HG03432 (cell line): ENCODE data around the gene RSRC1.
A peak's percentile ranks its signal among the peaks of the same experiment; 100 is the strongest.

ENCODE experiments used
- ATAC-seq: cut with Tn5 transposase; IDR thresholded peaks from one replicate; pipeline ENCODE4 v1.9.1; 2021; ENCODE audit warnings: mild to moderate bottlenecking, moderate library complexity; ENCODE audit not compliant: unreplicated experiment

RSRC1 gene

GRCh38 chr3:158569794-158570193 lies 459.9 kb downstream of the RSRC1 start:
- no peak for ATAC-seq

GRCh38 chr3:158570999-158571702 lies 461.3 kb downstream of the RSRC1 start, which contains the start of gene MLF1:
Gene MLF1, plus strand, starts transcription at chr3:158571194. Its CDS starts 107 bp downstream, at chr3:158571301.
- peak; percentile 100 for ATAC-seq

DNA sequence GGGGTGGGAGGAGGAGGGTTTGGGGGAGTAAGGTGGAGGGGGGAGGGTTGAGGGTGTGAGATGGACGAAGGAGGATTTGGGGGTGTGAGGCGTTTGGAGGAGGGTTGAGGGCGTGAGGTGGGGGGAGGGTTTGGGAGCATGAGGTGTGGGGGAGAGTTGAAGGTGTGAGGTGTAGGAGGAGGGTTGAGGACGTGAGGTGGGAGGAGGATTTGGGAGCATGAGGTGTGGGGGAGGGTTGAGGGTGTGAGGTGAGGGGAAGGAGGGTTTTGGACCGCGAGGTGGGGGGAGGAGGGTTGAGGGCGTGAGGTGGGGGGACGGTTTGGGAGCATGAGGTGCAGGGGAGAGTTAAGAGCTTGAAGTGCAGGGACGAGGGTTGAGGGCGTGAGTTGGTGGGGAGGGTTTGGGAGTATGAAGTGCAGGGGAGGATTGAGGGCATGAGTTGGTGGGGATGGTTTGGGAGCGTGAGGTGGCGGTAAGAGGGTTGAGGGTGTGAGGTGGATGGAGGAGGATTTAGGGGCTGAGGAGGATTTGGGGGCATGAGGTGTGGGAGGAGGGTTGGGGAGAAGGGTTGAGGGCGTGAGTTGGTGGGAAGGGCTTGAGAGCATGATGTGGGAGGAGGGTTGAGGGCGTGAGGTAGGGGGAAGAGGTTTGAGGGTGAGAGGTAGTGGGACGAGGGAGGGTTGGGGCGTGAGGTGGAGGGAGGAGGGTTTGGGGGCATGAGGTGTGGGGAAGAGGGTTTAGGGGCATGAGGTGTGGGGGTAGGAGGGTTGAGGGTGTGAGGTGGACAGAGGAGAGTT lies 462.3 kb downstream of the RSRC1 start:
- ATAC-seq = no peak

DNA sequence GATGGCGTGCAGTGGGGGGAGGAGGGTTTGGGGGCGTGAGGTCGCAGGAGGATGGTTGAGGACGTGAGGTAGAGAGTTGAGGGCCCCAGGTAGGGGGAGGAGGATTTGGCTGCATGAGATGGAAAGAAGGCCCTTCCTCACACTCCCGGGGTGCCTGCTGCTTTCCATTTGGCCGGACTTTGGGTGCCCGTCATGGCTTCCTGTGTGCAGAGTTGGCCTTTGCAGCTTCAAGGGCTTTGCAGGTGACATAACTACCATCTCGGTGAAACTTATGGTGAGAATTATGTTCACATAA lies 462.8 kb downstream of the RSRC1 start:
- ATAC-seq = no peak

- ATAC-seq = no peak
Observed at GRCh38 chr3:158573714-158574113, 463.8 kb downstream of the RSRC1 start.

DNA sequence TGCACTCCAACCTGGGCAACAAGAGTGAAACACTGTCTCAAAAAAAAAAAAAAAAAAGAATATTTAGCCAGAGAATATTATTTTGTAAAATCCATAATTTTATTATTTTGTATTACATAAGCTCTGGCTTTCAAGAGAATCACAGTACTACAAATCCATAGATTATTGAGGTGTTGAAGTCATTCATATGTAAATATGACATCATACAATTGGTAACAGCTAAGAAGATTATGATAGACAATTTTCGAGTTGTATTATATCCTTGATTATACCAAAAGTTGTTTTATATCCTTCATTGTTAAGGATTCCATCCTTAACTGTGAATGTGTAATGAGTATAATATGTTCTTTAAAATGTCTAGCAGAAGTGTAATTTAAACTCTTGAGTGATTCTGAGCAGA lies 464.8 kb downstream of the RSRC1 start:
- ATAC-seq = no peak

GRCh38 chr3:158590223-158590622 lies 480.3 kb downstream of the RSRC1 start:
- ATAC-seq = no peak
